ENCODE measurements around the gene STXBP2.
A peak's percentile ranks its signal among the peaks of the same experiment; 100 is the strongest.

The STXBP2 gene

GRCh38 chr19:7657131-7657751 is 20.3 kb downstream of the STXBP2 start:
- DNase-seq: no peak

GRCh38 chr19:7658219-7658686 is 21.3 kb downstream of the STXBP2 start:
- DNase-seq: no peak

GRCh38 chr19:7661744-7662538 is 25.0 kb downstream of the STXBP2 start:
- no peak for DNase-seq

GRCh38 chr19:7662657-7663056 is 25.7 kb downstream of the STXBP2 start:
- no peak for DNase-seq

GRCh38 chr19:7663706-7664105 is 26.8 kb downstream of the STXBP2 start:
- DNase-seq: no peak

- peak; percentile 21 for DNase-seq
These were observed 28.2 kb downstream of the STXBP2 start for GRCh38 chr19:7665076-7665475.

- DNase-seq: no peak
These were observed 31.9 kb downstream of the STXBP2 start, which contains the start of gene RETN for GRCh38 chr19:7668842-7669241. TSS of gene RETN (plus strand) at chr19:7669049. CDS start at chr19:7669327, 278 bp downstream.

- no peak for DNase-seq
These were observed 32.7 kb downstream of the STXBP2 start for GRCh38 chr19:7669641-7670040.

GRCh38 chr19:7670150-7670783 is 33.4 kb downstream of the STXBP2 start:
- DNase-seq: no peak

GRCh38 chr19:7670790-7671189 is 33.9 kb downstream of the STXBP2 start:
- no peak for DNase-seq

GRCh38 chr19:7672522-7672921 is 35.6 kb downstream of the STXBP2 start:
- no peak for DNase-seq

GRCh38 chr19:7674010-7675005 is 37.4 kb downstream of the STXBP2 start:
- peak; percentile 47 for DNase-seq

- DNase-seq: no peak
These were observed 39.5 kb downstream of the STXBP2 start for GRCh38 chr19:7676376-7676775.

GRCh38 chr19:7676854-7677253 is 39.9 kb downstream of the STXBP2 start, which contains the start of gene MCEMP1:
TSS of gene MCEMP1 (plus strand) at chr19:7677090. CDS start at chr19:7677121, 31 bp downstream.
- DNase-seq: no peak

GRCh38 chr19:7677669-7678311 is 40.9 kb downstream of the STXBP2 start:
- no peak for DNase-seq

GRCh38 chr19:7678971-7679751 is 42.3 kb downstream of the STXBP2 start:
- no peak for DNase-seq

- no peak for DNase-seq
These were observed 43.1 kb downstream of the STXBP2 start for GRCh38 chr19:7679771-7680605.

GRCh38 chr19:7680606-7681339 is 43.9 kb downstream of the STXBP2 start, which contains the start of gene TRAPPC5:
TSS of gene TRAPPC5 (plus strand) at chr19:7680833. CDS start at chr19:7682254, 1,421 bp downstream.
- DNase-seq: peak; percentile 79
